ENCODE results near the gene MMEL1. TPM values are rescaled to one million over a fixed set of nuclear protein-coding genes. Genes with fewer than 3 reads are reported as not detected.

The MMEL1 gene
- total RNA-seq, 2 experiments from 2014 or later = 0.67 to 1.8 TPM

- Mint-ChIP-seq H3K27ac (peak overlapping the region; percentile 49), H3K9me3 (no peaks in the 10 kb centered on the region), H3K4me1 (ENCODE audit: low read depth) (peaks cover 44% of the 10 kb centered on the region), H3K36me3 (ENCODE audit: low read depth) (no peaks in the 10 kb centered on the region), H3K4me3 (no peak overlapping the region), H3K27me3 (no peaks in the 10 kb centered on the region)
- ChIA-PET CTCF (no interaction called here), POLR2A (interaction anchor here (2.7 kb wide), 1 partner anchor 11 kb away, joined by 30 read pairs; the partner anchor contains the start of gene PRXL2B)
- no peaks in the 10 kb centered on the region for H3K27me3 ChIP-seq (ENCODE audit: control insufficient read depth in 1 of 2, insufficient read depth in 2 of 2, low read length in 2 of 2)
- H3K36me3 ChIP-seq (ENCODE audit: insufficient read depth, low read length) = no peaks in the 10 kb centered on the region
- DNase-seq (peak in 1 of 14 experiments; percentile 40), ATAC-seq (ENCODE audit: poor library complexity) (no peak)
- no peak overlapping the region for H3K27ac ChIP-seq (ENCODE audit: low read depth in 1 of 2, low read length in 2 of 2)
- no peak for TF ChIP-seq CTCF (IDR thresholded peaks at IDR 0.05)
- no peak overlapping the region for H3K4me3 ChIP-seq (ENCODE audit: low read length)
- H3K4me1 ChIP-seq (ENCODE audit: insufficient read depth, low read length) = peaks cover 55% of the 10 kb centered on the region
- intact Hi-C loops (cut with DNase I, micrococcal nuclease) = no loop called here
- H3K9me3 ChIP-seq (ENCODE audit: control insufficient read depth in 1 of 2, insufficient read depth in 1 of 2, low read length in 2 of 2) = peaks cover 0 to 6% of the 10 kb centered on the region in 2 experiments
These were observed 56.8 kb downstream of the MMEL1 start for GRCh38 chr1:2575801-2576663.

- no peak overlapping the region for H3K27ac Mint-ChIP-seq
- intact Hi-C loops (cut with DNase I, micrococcal nuclease) = no loop called here
- CTCF ChIA-PET = no interaction called here
These were observed 58.5 kb downstream of the MMEL1 start for GRCh38 chr1:2574350-2574749.

More at GRCh38 chr1:2574350-2574749, 58.5 kb downstream of the MMEL1 start:
- Mint-ChIP-seq H3K9me3 (no peaks in the 10 kb centered on the region), H3K4me1 (ENCODE audit: low read depth) (peaks cover 31% of the 10 kb centered on the region), H3K36me3 (ENCODE audit: low read depth) (no peaks in the 10 kb centered on the region), H3K4me3 (no peak overlapping the region), H3K27me3 (no peaks in the 10 kb centered on the region)
- no peak overlapping the region for H3K27ac ChIP-seq (ENCODE audit: low read depth in 1 of 2, low read length in 2 of 2)
- H3K9me3 ChIP-seq (ENCODE audit: control insufficient read depth in 1 of 2, insufficient read depth in 1 of 2, low read length in 2 of 2) = peaks cover 0 to 6% of the 10 kb centered on the region in 2 experiments
- no peak overlapping the region for H3K4me3 ChIP-seq (ENCODE audit: low read length)
- peaks cover 38% of the 10 kb centered on the region for H3K4me1 ChIP-seq (ENCODE audit: insufficient read depth, low read length)
- no peaks in the 10 kb centered on the region for H3K27me3 ChIP-seq (ENCODE audit: control insufficient read depth in 1 of 2, insufficient read depth in 2 of 2, low read length in 2 of 2)
- no peaks in the 10 kb centered on the region for H3K36me3 ChIP-seq (ENCODE audit: insufficient read depth, low read length)
- no peak for DNase-seq
- no peak for TF ChIP-seq CTCF (IDR thresholded peaks at IDR 0.05)
- POLR2A ChIA-PET = interaction anchor here (1.4 kb wide), 1 partner anchor 11 kb away, joined by 6 read pairs; no protein-coding TSS in a partner anchor
- no peak for ATAC-seq (ENCODE audit: poor library complexity)
